GM12878 (cell line): ENCODE measurements around the gene PTMA. TPM values are rescaled to one million over a fixed set of nuclear protein-coding genes. Genes with fewer than 3 reads are reported as not detected.

Experiments
- CEBPB ChIP-seq, 2 experiments: fragments of 150-350 bp in 1 of 2; IDR thresholded peaks; 2 replicates each; pipeline ENCODE4 v1.6.1; 2012 to 2014; ENCODE audit warnings: low read depth in 2 of 2, low read length in 2 of 2, borderline replicate concordance in 1 of 2, inconsistent platforms in 1 of 2
- CHD2 ChIP-seq: IDR thresholded peaks from 2 replicates; pipeline ENCODE4 v1.6.1; 2011; ENCODE audit warnings: low read depth, low read length, improper control_type of control experiment, borderline replicate concordance
- CTCF ChIP-seq, 3 experiments: IDR thresholded peaks in 2 of 3; conservative IDR thresholded peaks in 1 of 3; 2 replicates each; pipeline ENCODE4 v1.5.1; 2011; ENCODE audit warnings: low read depth in 3 of 3, low read length in 3 of 3, mild to moderate bottlenecking in 3 of 3, control low read depth in 2 of 3, moderate library complexity in 2 of 3, inconsistent platforms in 1 of 3, mixed read lengths in 1 of 3; ENCODE audit not compliant: control insufficient read depth in 2 of 3, insufficient read depth in 1 of 3; ENCODE audit errors: extremely low read depth in 1 of 3
- CUX1 ChIP-seq: IDR thresholded peaks from 2 replicates; pipeline ENCODE4 v1.6.1; 2012; ENCODE audit warnings: improper control_type of control experiment, low read depth, low read length; ENCODE audit not compliant: insufficient replicate concordance
- ESRRA ChIP-seq: IDR thresholded peaks from 2 replicates; pipeline ENCODE4 v1.6.1; 2012; ENCODE audit warnings: mild to moderate bottlenecking, low read length, improper control_type of control experiment
- GABPA ChIP-seq: IDR thresholded peaks from 2 replicates; pipeline ENCODE4 v1.6.1; 2014; ENCODE audit warnings: antibody characterized with exemption, low read depth, mild to moderate bottlenecking, inconsistent platforms
- IRF4 ChIP-seq: IDR thresholded peaks from 2 replicates; pipeline ENCODE4 v1.6.1; 2011; ENCODE audit warnings: low read depth, low read length
- KLF5 ChIP-seq: fragments of 450-650 bp; IDR thresholded peaks from 2 replicates; pipeline ENCODE4 v1.6.1; 2014; ENCODE audit warnings: mild to moderate bottlenecking; ENCODE audit not compliant: partially characterized antibody
- MAX ChIP-seq: IDR thresholded peaks from 2 replicates; pipeline ENCODE4 v1.6.1; 2012; ENCODE audit warnings: low read depth, low read length, improper control_type of control experiment
- NBN ChIP-seq: fragments of 450-650 bp; IDR thresholded peaks from 2 replicates; pipeline ENCODE4 v1.6.1; 2016
- RCOR1 ChIP-seq: conservative IDR thresholded peaks from 2 replicates; pipeline ENCODE4 v1.6.1; 2012; ENCODE audit warnings: low read depth, low read length, improper control_type of control experiment
- SIN3A ChIP-seq: IDR thresholded peaks from 2 replicates; pipeline ENCODE4 v1.6.1; 2012; ENCODE audit warnings: low read depth, low read length, improper control_type of control experiment
- SP1 ChIP-seq: IDR thresholded peaks from one replicate; pipeline ENCODE4 v1.6.1; 2011; ENCODE audit warnings: low read depth, low read length
- SREBF1 ChIP-seq: IDR thresholded peaks from 2 replicates; pipeline ENCODE4 v1.6.1; 2012; ENCODE audit warnings: mild to moderate bottlenecking, low read length
- TBL1XR1 ChIP-seq: IDR thresholded peaks from 2 replicates; pipeline ENCODE4 v1.6.1; 2012; ENCODE audit warnings: low read depth, low read length, improper control_type of control experiment
- TCF12 ChIP-seq: IDR thresholded peaks from 2 replicates; pipeline ENCODE4 v1.6.1; 2011; ENCODE audit warnings: low read depth, mild to moderate bottlenecking, low read length
- ZBTB40 ChIP-seq: fragments of 450-650 bp; IDR thresholded peaks from 2 replicates; pipeline ENCODE4 v1.6.1; 2016; ENCODE audit warnings: mild to moderate bottlenecking, moderate library complexity, borderline replicate concordance
- ZNF622 ChIP-seq: fragments of 450-650 bp; IDR thresholded peaks from 2 replicates; pipeline ENCODE4 v1.6.1; 2017; ENCODE audit warnings: mild to moderate bottlenecking, inconsistent platforms
- ZZZ3 ChIP-seq: IDR thresholded peaks from 2 replicates; pipeline ENCODE4 v1.6.1; 2011; ENCODE audit warnings: low read depth; ENCODE audit not compliant: control insufficient read depth, insufficient read length
- polyA plus RNA-seq, 11 experiments: library from polyadenylated mRNA; depleted of rRNA in 4 of 11; unstranded in 6 of 11; stranded (reverse) in 5 of 11; fragments of >200 nt; fragmentation: Nextera tagmentation in 4 of 11; fragmentation: Illumina TruSeq in 1 of 11; extraction: Ambion mirVana in 4 of 11; extraction: Trizol in 1 of 11; gene quantifications; 1 replicate in 1 of 11; 2 replicates in 10 of 11; pipeline versions ENCODE4 v1.2.1 to v1.2.3, GENCODE V29; 2011 to 2016; ENCODE audit warnings: inconsistent platforms in 2 of 11, missing spikeins in 2 of 11, low read depth in 1 of 11
- total RNA-seq, 4 experiments: library from RNA; depleted of rRNA in 3 of 4; stranded (reverse); fragments of >200 nt in 3 of 4; fragmentation: Illumina TruSeq in 1 of 4; extraction: Trizol in 1 of 4; gene quantifications; 2 replicates each; pipeline versions ENCODE4 v1.2.1 to v1.2.3, GENCODE V29; 2013 to 2021

Gene PTMA
- total and polyA plus RNA-seq, 10 of the 15 experiments (the other 5 are each of a cell fraction or from before 2014, with no cell fraction given), result 1,144 to 5,018 (median 3,464) TPM

- TF ChIP-seq CUX1 (no peak), TCF12 (peak; percentile 60), SREBF1 (no peak), ZZZ3 (no peak), CHD2 (peak; percentile 73), CEBPB (IDR thresholded peaks at IDR 0.05; ENCODE audit: borderline replicate concordance in 1 of 2, low read depth in 2 of 2, low read length in 2 of 2) (no peak), ZBTB40 (peak; percentile 60), ZNF622 (no peak), ESRRA (peak; percentile 69), GABPA (no peak), RCOR1 (peak; percentile 93; the same call in 1 of the 2 replicates), SIN3A (peak; percentile 81; the same call in 1 of the 2 replicates), TBL1XR1 (peak; percentile 36; the same call in 1 of the 2 replicates), MAX (peak; percentile 86), NBN (peak; percentile 85; the same call in 1 of the 2 replicates), CTCF (IDR thresholded peaks at IDR 0.05 in 2 of 3, conservative IDR thresholded peaks at IDR 0.05 in 1 of 3; ENCODE audit: control insufficient read depth in 2 of 3, extremely low read depth in 1 of 3, insufficient read depth in 1 of 3, low read depth in 3 of 3, low read length in 3 of 3) (no peak), SP1 (peak; percentile 99), IRF4 (0 out of 2 replicates have a peak, but pooled peaks have one; percentile 38), KLF5 (peak; percentile 85)
Measured at GRCh38 chr2:231662028-231662810, 46.1 kb upstream of the PTMA start (continued).
